Muscle of back (tissue), 13 donors: ENCODE data around the gene RTL10. TPM values are rescaled to one million over a fixed set of nuclear protein-coding genes. Genes with fewer than 3 reads are reported as not detected.

ENCODE experiments used
- DNase-seq, 3 donors: peaks; one replicate each; pipeline versions ENCODE4 v3.0.0 to v3.0.0-alpha.2; 2013
- long read RNA-seq, 9 donors: transcript quantifications; one replicate each; lab custom pipeline, GENCODE V29; 2026
- polyA plus RNA-seq, 10 donors: library from polyadenylated mRNA; unstranded; fragments of 120-200 nt; gene quantifications; one replicate each; pipeline ENCODE4 v1.2.1, GENCODE V29; 2013; ENCODE audit not compliant: insufficient read length in 10 of 10

Gene RTL10
- polyA plus RNA-seq, result 10 to 100 TPM in 8 of 10 donors, 1 to 10 TPM in 2; 8.6 to 15.0 (median 11.3) TPM
- long read RNA-seq, donor 1, full-length matches to known transcripts, result 5 of 12 reads
- long read RNA-seq, donor 1, partial matches to known transcripts, result 7 of 12 reads
- long read RNA-seq, donor 1, other reads (novel, unspliced or antisense), result 0 of 12 reads
- long read RNA-seq, donor 2, result 0 reads
- long read RNA-seq, donor 3, result 0 reads
- long read RNA-seq, donor 4, full-length matches to known transcripts, result 3 of 3 reads
- long read RNA-seq, donor 4, partial matches to known transcripts, result 0 of 3 reads
- long read RNA-seq, donor 4, other reads (novel, unspliced or antisense), result 0 of 3 reads
- long read RNA-seq, donor 5, full-length matches to known transcripts, result 8 of 8 reads
- long read RNA-seq, donor 5, partial matches to known transcripts, result 0 of 8 reads
- long read RNA-seq, donor 5, other reads (novel, unspliced or antisense), result 0 of 8 reads
- long read RNA-seq, donor 6, full-length matches to known transcripts, result 3 of 3 reads
- long read RNA-seq, donor 6, partial matches to known transcripts, result 0 of 3 reads
- long read RNA-seq, donor 6, other reads (novel, unspliced or antisense), result 0 of 3 reads
- long read RNA-seq, donor 7, full-length matches to known transcripts, result 4 of 4 reads
- long read RNA-seq, donor 7, partial matches to known transcripts, result 0 of 4 reads
- long read RNA-seq, donor 7, other reads (novel, unspliced or antisense), result 0 of 4 reads
- long read RNA-seq, donor 8, full-length matches to known transcripts, result 2 of 2 reads
- long read RNA-seq, donor 8, partial matches to known transcripts, result 0 of 2 reads
- long read RNA-seq, donor 8, other reads (novel, unspliced or antisense), result 0 of 2 reads
- long read RNA-seq, donor 9, full-length matches to known transcripts, result 2 of 2 reads
- long read RNA-seq, donor 9, partial matches to known transcripts, result 0 of 2 reads
- long read RNA-seq, donor 9, other reads (novel, unspliced or antisense), result 0 of 2 reads

GRCh38 chr22:19854778-19855503, at the start of gene RTL10, which contains the start of gene GNB1L:
Gene RTL10 (minus strand): TSS chr22:19854874. CDS start chr22:19852261, 2,613 bp downstream.
Gene GNB1L (minus strand): TSS chr22:19854874. CDS start chr22:19821355, 33,519 bp downstream.
- DNase-seq, result peak; percentile 97 to 100 (median 100)

- no peak for DNase-seq
Observed at GRCh38 chr22:19904174-19904856, 49.6 kb upstream of the RTL10 start.

DNA sequence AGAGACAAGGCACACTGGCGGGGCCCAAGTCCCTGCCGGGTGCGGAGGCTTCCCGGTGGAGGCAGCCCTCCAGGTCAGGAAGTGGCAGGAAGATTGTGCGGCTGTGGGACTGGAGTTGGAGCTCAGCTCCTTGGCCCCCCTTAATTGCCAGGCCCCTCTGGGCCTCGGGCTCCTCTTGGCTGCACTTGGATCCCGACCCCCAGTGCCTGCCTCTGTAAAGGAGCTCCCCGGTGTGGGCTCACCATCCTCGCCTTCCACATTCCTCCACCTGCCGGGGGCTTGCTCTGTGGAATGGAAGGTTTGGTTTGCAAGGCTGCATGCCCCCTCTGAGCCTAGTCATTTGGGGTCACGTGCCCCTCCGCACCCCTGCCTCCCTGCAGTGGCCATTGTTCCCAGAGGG, 48.8 kb upstream of the RTL10 start:
- no peak for DNase-seq

DNA sequence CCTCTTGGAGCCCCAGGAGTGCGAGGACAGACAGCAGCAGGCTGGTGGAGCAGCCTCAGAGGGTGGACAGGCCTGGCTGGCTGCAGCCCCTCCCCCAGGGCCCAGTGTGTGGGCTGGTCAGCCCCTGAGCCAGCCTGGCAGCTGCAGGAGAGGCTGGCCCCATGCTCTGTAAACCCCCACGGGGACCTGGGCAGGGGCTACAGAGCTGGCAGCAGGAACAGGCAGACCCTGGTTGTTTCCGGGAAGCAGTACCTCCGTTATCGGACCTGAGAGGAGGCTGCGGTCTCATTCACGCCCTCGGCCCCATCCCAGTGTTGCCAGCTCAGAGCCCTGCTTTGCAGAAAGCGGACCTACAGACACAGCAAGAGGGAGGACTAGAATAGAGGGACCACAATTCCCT, 48.4 kb upstream of the RTL10 start:
- peak in 1 of 3 donors; percentile 53 for DNase-seq

- DNase-seq, result no peak
Observed at GRCh38 chr22:19902245-19902715, 47.6 kb upstream of the RTL10 start.

DNA sequence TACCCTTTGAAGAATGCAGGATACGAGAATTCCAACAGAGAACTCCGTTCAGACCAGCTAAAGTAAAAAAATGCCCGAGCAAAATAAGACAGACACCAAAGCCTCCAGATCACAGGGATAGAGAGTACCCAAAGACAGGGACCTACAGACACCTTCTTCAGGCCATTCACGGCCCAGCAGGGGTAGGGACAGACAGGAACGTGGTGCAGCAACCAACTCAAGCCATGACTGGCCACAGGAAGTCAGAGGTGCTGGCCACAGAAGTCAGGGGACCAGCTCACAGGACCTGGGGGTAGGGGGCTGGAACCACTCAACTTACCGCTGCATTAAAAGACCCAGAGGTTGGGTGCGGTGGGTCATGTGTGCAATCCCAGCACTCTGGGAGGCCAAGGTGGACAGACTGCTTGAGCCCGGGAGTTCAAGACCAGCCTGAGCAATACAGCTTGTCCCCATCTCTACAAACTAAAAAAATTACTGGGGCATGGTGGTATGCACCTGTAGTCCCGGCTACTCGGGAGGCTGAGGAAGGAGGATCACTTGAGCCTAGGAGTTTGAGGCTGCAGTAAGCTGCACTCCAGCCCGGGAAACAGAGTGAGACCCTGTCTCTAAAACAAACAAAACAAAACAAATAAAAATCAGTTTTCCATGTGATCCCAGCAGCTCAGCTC, 47.0 kb upstream of the RTL10 start:
- no peak for DNase-seq

DNA sequence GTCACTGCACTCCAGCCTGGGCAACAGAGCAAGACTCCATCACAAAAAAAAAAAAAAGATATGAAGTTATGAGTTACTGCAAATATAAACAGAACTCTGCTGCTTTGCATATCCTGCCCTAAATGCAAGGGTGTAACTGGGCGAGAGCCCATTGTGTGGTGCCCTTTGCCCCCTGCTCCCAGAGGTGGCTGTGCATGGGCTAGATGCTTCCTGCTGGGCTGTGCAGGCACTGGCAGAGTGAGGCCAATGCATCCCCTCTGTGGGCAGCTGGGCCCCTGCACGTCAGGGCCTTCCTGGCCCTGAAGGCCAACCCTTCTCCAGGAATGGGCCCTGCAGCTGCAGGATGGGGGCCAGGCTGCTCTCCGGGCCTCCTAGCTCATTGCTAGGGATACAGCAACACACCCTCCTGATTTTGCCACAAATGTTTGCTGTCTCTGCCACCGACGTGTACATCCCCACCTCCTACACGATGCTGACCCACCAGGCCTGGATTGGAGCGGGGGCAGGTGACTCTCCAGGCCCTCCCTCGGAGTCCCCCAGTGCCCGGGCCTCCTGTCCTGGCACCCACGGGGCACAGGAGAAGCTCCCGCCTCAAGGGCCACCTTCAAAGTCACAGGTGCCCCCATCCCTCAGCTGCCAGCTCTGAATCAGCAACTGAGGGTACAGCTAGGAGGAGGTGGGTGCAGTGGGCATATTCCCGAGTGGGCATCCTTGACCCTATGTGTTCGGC, 46.2 kb upstream of the RTL10 start:
- no peak for DNase-seq

GRCh38 chr22:19898831-19899567, 44.3 kb upstream of the RTL10 start:
- no peak for DNase-seq

DNA sequence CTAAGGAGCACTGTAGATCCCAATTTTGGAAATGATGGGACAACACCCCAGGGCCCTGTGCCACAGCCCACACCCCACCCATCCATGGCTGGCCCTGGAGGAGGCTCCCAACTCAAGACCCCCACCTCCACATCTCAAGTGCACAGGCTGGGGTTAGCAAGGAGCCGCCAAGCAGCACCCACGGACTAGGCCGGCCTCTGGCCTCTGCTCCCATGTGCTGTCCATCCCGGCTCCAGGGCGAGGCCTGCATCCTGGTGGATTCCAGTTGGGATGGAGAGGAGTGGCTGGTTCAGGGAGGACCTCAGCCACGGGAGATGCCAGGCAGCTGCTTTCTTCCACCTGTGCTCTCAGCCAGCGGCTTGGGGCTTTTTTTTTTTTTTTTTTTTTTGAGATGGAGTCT, 43.5 kb upstream of the RTL10 start:
- DNase-seq, result no peak

DNA sequence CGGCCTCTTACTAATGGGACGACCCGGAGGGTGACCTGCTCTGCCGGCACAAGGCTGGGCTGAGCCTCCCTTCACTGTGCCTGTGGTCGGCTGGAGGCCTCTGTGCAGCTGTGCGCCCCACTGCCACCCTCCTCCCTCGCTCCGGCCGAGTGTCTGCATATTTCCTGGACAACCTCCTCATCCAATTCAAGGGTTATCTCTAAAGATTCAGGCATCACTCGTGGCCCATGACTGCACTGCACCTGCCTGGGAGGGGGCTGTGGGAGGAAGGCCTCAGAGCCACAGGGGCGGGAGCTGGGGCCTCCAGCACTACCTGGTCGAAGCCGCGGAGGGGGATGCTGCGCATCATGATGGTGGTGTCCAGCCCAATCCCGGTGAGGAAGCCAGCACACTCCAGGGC, 43.1 kb upstream of the RTL10 start:
- no peak for DNase-seq

GRCh38 chr22:19896665-19897355, 42.1 kb upstream of the RTL10 start:
- DNase-seq, result no peak

DNA sequence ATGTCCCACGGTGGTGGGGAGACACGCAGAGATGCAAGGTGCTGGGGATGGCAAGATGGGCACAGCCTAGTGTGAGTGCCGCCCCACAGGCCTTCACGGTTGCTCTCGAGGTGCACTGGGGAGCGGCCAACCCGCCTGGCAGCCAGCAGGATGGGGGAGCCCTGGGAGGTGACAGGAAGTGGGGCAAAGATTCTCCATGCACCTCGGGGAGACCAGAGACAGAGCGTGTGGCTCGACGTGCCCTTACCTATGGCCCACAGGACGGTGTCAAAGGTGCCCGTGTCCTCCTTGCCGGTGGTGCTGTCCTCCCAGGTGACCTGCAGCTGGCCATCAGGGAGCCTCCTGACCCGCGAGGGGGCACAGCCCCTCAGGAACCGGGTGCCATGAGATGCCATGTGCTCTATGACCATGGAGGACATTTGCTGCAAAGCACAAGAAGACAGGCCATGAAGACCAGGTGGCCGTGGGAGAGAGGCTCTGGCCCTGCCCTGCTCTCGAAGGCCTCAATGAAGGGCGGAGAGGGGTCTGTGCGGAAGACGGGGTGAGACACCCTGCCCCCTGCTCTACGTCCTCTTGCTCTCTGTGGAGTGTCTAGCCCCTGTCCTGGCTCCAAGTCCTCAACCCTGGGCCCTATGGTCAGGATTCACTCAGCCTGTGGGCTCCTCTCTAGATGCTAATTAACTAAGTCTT, 40.6 kb upstream of the RTL10 start:
- DNase-seq, result no peak

DNA sequence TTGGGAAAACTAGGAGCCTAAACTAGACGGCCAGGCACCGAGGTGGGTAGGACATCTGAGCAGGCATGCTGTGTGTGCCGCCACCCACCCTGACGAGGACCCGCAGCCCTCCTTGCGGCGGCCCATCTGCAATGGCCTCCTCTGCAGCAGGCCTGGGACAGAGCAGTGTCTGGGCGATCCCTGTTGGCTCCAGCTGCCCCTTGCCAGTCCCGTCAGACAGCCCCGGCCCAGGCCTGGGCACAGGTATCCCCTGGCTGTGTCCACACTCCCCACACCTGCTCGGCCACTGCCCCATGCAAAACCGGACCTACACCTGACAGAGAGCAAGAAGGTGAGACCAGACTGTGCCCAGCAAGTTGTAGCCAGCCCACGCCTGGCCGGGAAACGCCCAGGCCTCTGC, 38.7 kb upstream of the RTL10 start:
- no peak for DNase-seq

DNA sequence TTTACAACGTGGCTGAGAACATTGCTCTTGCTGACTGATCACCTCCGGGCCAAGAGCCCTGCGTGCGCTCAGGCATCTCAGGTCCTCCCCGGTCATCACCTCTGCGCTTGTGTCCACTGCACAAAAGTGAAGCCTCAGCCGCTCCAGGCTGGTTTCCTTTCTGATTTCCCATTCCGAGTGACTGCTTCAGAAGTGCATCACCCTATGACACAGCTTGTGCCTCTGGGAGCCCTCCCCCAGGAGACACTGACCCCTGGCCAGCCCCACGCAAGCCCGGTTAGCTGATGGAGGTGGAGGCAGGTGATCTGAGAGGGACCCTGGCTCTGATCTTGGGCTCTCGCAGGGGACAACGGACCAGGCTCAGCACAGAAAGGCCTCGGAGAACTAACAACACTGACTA, 38.3 kb upstream of the RTL10 start:
- no peak for DNase-seq

- DNase-seq, result no peak
Observed at GRCh38 chr22:19892257-19892879, 37.7 kb upstream of the RTL10 start.

GRCh38 chr22:19891317-19892256, 36.9 kb upstream of the RTL10 start:
- DNase-seq, result peak in 2 of 3 donors; percentile 62 to 79
